Cardiac ventricle fibroblast (primary cell): ENCODE results near the gene CSF2RB. TPM values are rescaled to one million over a fixed set of nuclear protein-coding genes. Genes with fewer than 3 reads are reported as not detected.

Experiments used
- total RNA-seq: library from RNA; depleted of rRNA; stranded (reverse); fragments of >200 nt; gene quantifications from 2 replicates; pipeline ENCODE4 v1.2.3, GENCODE V29; 2015

The CSF2RB gene
- 0.05 and 0.19 TPM in 2 replicates for total RNA-seq

DNA sequence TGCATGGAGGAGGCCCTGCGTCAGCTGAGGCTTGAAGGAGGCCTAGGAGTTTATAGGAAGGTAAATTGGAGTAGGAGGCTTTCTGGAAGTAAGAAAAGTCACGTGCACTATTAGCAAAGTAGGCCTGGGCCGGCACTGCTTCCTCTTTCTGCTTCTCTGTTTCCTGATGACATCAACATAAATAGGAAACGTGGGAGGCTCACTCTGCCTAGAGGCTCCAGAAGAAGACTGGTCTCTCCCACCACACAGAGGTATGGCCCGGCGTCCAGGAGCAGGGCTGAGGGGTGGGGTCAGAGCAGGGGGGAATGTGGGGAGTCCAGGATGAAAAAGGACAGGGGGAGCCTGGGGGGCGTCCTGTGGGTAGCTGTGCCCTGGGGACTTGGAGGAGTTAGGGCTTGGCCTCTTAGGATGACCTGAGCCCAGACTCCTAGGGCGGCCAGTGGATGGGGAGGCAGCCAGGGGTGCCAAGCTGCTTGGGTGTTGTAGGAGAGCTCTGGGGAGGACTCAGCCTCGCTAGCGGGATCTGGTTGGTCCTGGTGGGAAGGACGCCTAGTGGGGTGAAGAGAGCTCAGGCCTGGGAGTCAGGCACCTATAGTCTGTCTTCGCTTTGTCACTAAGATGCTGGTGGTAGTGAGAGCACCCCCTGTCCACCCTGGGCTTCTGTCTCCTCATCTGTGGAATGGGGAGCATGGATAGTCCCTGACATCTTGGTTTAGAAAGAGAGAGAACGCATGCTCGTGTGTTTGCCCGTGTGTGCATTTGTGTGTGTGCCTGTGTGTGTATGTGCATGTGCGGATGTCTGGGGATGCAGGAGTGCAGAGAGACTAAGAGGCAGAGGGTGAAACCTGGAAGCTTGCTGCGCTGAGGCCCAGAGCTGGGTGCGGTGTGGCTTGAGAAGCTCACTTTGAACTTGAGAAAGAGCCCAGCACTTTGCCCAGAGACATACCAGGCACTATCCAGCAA is at the start of gene CSF2RB:
Gene CSF2RB (plus strand): TSS at position 202 of the 963 bp plus-strand sequence. CDS start 8,580 bp downstream, outside the sequence.

Other genes starting within 250 kb of the CSF2RB start
- not detected in 2 replicates for gene CACNG2, start 209.9 kb upstream of the CSF2RB start, total RNA-seq
- gene IFT27, start 137.5 kb upstream of the CSF2RB start, total RNA-seq = 9.7 and 15.0 TPM in 2 replicates
- not detected in 2 replicates for gene PVALB, start 96.6 kb upstream of the CSF2RB start, total RNA-seq
- gene NCF4, start 52.6 kb upstream of the CSF2RB start, total RNA-seq = not detected in 2 replicates
- gene TST, start 105.8 kb downstream of the CSF2RB start, total RNA-seq = 24.2 and 34.3 TPM in 2 replicates
- gene MPST, start 106.1 kb downstream of the CSF2RB start, total RNA-seq = 75.2 and 85.1 TPM in 2 replicates
- 13.9 and 23.8 TPM in 2 replicates for gene KCTD17, start 138.1 kb downstream of the CSF2RB start, total RNA-seq
- not detected in 2 replicates for gene TMPRSS6, start 196.1 kb downstream of the CSF2RB start, total RNA-seq
- gene IL2RB, start 236.3 kb downstream of the CSF2RB start, total RNA-seq = 0.19 and 1.5 TPM in 2 replicates